HG03521 (cell line): ENCODE measurements around the gene LIMS1.
"Not testable (repeated sequence)": the region's sequence is repeated elsewhere in the genome, so short reads cannot be mapped to it uniquely, and the experiment has no call there.

Source experiments
- ATAC-seq: cut with Tn5 transposase; IDR thresholded peaks from one replicate; pipeline ENCODE4 v1.9.1; 2021; ENCODE audit warnings: mild to moderate bottlenecking, moderate library complexity; ENCODE audit not compliant: unreplicated experiment

Gene LIMS1

DNA sequence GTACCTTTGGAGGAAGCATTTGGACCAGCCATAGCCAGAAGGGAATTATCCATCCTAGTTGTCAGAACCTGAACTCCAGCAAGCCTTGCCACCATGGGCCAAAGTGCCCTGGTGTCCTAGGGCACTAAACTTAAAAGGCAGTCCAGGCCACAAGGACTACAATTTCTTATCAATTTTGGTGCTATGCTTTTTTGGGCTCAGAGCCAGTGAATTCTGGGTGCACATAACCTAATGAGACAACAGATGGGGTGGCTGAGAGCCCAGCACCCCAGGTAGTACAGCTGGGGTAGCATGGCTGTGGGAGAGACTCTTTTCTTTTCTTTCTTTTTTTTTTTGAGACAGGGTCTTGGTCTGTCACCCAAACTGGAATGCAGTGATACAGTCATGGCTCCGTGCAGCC lies 170.6 kb downstream of the LIMS1 start:
- no peak for ATAC-seq

DNA sequence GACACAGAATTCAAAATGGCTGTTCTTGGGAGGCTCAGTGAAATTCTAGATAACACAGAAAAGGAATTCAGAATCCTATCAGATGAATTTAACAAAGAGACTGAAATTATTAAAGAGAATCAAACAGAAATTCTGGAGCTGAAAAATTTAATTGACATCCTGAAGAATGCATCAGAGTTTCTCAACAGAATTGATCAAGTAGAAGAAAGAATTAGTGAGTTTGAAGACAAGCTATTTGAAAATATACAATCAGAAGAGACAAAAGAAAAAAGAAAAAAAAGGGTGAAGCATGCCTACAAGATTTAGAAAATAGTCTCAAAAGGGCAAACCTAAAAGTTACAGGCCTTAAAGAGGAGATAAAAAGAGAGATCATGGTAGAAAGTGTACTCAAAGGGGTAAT lies 173.0 kb downstream of the LIMS1 start:
- no peak for ATAC-seq

DNA sequence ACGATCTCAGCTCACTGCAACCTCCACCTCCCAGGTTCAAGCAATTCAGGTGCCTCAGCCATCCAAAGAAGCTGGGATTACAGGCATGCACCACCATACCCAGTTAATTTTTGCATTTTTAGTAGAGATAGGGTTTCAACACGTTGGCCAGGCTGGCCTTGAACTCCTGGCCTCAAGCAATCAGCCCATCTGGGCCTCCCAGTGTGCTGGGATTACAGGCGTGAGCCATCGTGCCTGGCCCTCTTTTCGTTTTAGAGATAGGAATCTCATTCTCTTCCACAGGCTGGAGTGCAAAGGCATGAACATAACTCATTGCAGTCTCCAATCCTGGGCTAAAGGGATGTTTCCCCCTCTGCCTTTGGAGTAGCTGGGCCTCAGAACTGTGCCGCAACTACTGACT lies 182.7 kb downstream of the LIMS1 start:
- not testable (repeated sequence) for ATAC-seq

DNA sequence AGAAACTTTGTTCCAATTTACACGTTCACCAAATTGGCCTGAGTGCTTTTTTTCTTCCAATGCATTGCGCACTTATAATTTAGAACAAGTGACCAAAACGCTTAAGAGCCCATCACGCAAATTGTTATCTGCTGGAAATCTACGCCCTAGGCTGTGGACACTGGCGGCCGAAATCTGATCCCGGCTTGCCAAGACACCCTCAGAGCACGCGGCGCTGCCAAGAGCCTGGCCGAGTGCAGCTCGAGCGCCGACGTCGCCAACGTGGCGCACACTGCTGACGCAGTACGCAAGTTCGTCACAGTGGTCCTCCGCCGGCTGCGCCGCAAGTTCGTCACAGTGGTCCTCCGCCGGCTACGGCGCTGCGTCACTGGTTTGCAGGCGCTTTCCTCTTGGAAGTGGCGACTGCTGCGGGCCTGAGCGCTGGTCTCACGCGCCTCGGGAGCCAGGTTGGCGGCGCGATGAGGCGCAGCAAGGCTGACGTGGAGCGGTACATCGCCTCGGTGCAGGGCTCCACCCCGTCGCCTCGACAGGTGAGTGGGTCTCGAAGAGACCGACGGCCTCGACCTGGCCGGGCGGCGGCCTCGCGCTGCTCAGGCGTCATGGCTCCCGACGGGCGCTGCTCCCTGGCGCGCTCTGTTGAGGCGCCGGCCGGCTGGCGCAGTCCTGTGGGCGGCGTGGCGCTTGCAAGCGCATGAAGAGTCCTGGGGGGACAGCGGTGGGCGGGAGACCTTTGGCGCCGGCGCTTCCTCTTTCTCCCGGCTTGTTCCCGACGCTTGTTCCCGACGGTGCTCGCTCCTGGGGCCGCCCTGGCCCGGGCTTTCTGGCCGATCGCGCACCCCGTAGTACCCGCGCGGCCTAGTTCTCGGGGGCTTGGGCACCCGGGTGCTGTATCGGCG lies 185.1 kb downstream of the LIMS1 start, which contains the start of gene RANBP2:
Gene RANBP2 (plus strand): TSS at position 334 of the 896 bp plus-strand sequence. CDS start 125 bp downstream, at position 459.
- ATAC-seq: peak; percentile 99

DNA sequence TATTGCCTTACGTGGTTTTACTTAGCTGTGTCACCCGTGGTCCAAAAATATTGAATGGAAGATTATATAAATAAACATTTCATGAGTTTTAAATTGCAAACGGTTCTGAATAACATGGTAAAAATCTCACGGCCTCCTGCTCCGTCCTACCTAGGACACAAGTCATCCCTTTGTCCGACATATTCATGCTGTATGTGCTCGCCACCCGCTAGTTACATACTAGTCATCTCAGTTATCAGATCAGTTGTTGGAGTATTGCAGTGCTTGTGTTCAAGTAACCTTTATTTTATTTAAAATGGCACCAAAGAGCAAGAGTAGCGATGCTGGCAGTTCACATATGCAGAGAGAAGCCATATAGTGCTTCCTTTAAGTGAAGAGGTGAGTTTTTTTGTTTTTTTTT lies 191.8 kb downstream of the LIMS1 start:
- ATAC-seq: not testable (repeated sequence)

DNA sequence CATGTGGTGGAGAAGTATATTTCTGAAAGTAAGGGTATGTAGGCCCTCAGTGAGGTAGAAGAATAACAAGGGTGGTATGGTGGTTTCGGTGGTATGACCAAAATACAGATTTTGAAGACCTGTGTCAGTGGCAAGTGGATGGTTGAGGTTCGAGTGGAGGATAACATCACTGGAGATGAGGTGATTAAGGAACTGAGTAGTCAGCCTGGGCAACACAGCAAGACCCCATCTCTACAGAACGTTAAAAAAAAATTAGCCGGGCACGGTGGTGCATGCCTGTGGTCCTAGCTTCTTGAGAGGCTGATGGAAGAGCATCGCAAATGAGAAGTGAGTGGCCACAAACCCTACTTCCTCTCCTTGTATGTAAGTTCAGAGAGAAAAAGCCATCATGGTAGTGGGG lies 200.4 kb downstream of the LIMS1 start:
- ATAC-seq: not testable (repeated sequence)
